Spleen (tissue), 11 donors: ENCODE data around the gene PCDHGB3. TPM values are rescaled to one million over a fixed set of nuclear protein-coding genes. Genes with fewer than 3 reads are reported as not detected.
A peak's percentile ranks its signal among the peaks of the same experiment; 100 is the strongest.
"Not testable (repeated sequence)": the region's sequence is repeated elsewhere in the genome, so short reads cannot be mapped to it uniquely, and the experiment has no call there.

Experiments
- DNase-seq: peaks from one replicate; pipeline ENCODE4 v3.0.0-alpha.2; 2020
- H3K27ac ChIP-seq, 8 donors: fragments of 200-600 bp; sonication (generic) in 7 of 8; 1 replicate in 4 of 8; 2 replicates in 4 of 8; pipeline versions ENCODE4 v1.5.0 to v1.8.0; 2016 to 2021; ENCODE audit warnings: inconsistent platforms in 4 of 8, mild to moderate bottlenecking in 4 of 8, moderate library complexity in 1 of 8
- H3K27me3 ChIP-seq, 7 donors: fragments of 200-600 bp; sonication (generic) in 6 of 7; replicated peaks in 1 of 7; 1 replicate in 4 of 7; 2 replicates in 3 of 7; pipeline versions ENCODE4 v1.5.0 to v1.8.0; 2016 to 2021; ENCODE audit warnings: inconsistent platforms in 3 of 7, mild to moderate bottlenecking in 1 of 7
- H3K36me3 ChIP-seq, 6 donors: fragments of 200-600 bp; sonication (generic) in 5 of 6; 1 replicate in 4 of 6; 2 replicates in 2 of 6; pipeline versions ENCODE4 v1.5.0 to v1.8.0; 2016 to 2021; ENCODE audit warnings: inconsistent platforms in 2 of 6
- H3K4me1 ChIP-seq, 6 donors: fragments of 200-600 bp; sonication (generic) in 5 of 6; 1 replicate in 3 of 6; 2 replicates in 3 of 6; pipeline versions ENCODE4 v1.5.0 to v1.8.0; 2016 to 2021; ENCODE audit warnings: inconsistent platforms in 3 of 6
- H3K4me3 ChIP-seq, 8 donors: fragments of 200-600 bp; sonication (generic) in 7 of 8; 1 replicate in 4 of 8; 2 replicates in 4 of 8; pipeline versions ENCODE4 v1.5.0 to v1.8.0; 2016 to 2021; ENCODE audit warnings: inconsistent platforms in 4 of 8, mild to moderate bottlenecking in 4 of 8, moderate library complexity in 2 of 8
- H3K9me3 ChIP-seq, 8 donors: fragments of 200-600 bp; sonication (generic) in 7 of 8; 1 replicate in 4 of 8; 2 replicates in 4 of 8; pipeline versions ENCODE4 v1.5.0 to v1.8.0; 2016 to 2021; ENCODE audit warnings: inconsistent platforms in 4 of 8
- POLR2A ChIP-seq, 3 donors: fragments of 450-650 bp; IDR thresholded peaks; one replicate each; pipeline ENCODE4 v1.5.1; 2017; ENCODE audit warnings: antibody characterized with exemption in 3 of 3, mild to moderate bottlenecking in 1 of 3
- POLR2AphosphoS5 ChIP-seq, 3 donors: sonication (generic); formaldehyde crosslinking; IDR thresholded peaks; one replicate each; pipeline ENCODE4 v1.5.1; 2017; ENCODE audit warnings: antibody characterized with exemption in 3 of 3
- WGBS, 5 donors: extraction: QIAGEN DNeasy Blood & Tissue Kit in 3 of 5; methylation state at CpG; one replicate each; pipeline versions ENCODE4 v1.1.5 to v1.1.7; 2013 to 2018; 5-methylcytosine and 5-hydroxymethylcytosine counted together
- intact Hi-C: fragments of 100-400 bp; cut with DNase I; formaldehyde crosslinking; loops from one replicate; pipeline ENCODE4 v1.15.0; 2023; ENCODE audit warnings: low total_unique reads
- polyA plus RNA-seq, 3 donors: library from polyadenylated mRNA; stranded (reverse); fragments of 200-250 nt; gene quantifications; one replicate each; pipeline ENCODE4 v1.2.1, GENCODE V29; 2013
- total RNA-seq, 7 donors: library from RNA; depleted of rRNA in 3 of 7; stranded (reverse); fragments of >200 nt in 3 of 7; fragmentation: NEBNext Ultra II Directional in 4 of 7; extraction: Animal tissue kit (Norgen Biotek cat#: 25700) in 4 of 7; gene quantifications; one replicate each; pipeline versions ENCODE4 v1.1.0 to v1.2.1, GENCODE V29; 2016 to 2021
- TF ChIP-seq, protein P1 (sequence below), 11 experiments: fragments of 200-600 bp in 7 of 11; fragments of 450-650 bp in 4 of 11; sonication (generic) in 4 of 11; IDR thresholded peaks in 8 of 11; conservative IDR thresholded peaks in 3 of 11; 1 replicate in 7 of 11; 2 replicates in 4 of 11; pipeline versions ENCODE4 v1.4.0 to v1.8.0; 2016 to 2021; ENCODE audit warnings: antibody characterized with exemption in 11 of 11, inconsistent platforms in 4 of 11, mild to moderate bottlenecking in 1 of 11
- donor health status: healthy with polysubstance abuse.
- donor health status: DM: no; HTN: no; CAD: no; lungs with moderate emphysema.
- donor health status: DM: no; HTN: no; CAD: no.
- donor health status: Bipolar disorder and iron deficiency.
- donor health status: healthy.
- donor health status: DM: no; HTN: no; CAD: no.
- donor health status: DM: yes; HTN: yes; CAD: no.

PCDHGB3 gene
- total and polyA plus RNA-seq, 10 donors: 0.06 to 5.0 (median 3.8) TPM

DNA sequence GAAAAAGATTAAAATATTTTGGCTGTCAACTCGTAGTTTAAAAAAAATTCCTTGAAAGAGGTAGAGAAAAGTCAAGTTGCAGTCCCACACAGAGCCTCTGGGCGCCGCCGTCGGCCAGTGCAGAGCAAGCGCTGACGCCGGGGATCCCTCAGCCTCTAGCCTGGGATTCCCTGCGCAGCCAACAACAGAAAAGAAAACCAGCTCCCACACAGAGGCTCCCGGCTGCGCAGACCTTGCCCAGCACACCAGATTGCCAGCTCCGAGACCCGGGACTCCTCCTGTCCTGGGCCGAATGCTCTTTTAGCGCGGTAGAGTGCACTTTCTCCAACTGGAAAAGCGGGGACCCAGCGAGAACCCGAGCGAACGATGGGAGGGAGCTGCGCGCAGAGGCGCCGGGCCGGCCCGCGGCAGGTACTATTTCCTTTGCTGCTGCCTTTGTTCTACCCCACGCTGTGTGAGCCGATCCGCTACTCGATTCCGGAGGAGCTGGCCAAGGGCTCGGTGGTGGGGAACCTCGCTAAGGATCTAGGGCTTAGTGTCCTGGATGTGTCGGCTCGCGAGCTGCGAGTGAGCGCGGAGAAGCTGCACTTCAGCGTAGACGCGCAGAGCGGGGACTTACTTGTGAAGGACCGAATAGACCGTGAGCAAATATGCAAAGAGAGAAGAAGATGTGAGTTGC, 47.6 kb downstream of the PCDHGB3 start, which contains the start of gene PCDHGB7:
PCDHGB7 (plus strand) TSS at position 184 of the 679 bp plus-strand sequence; CDS start at position 367, 183 bp downstream.
- peaks cover 0 to 100% (median 42%) of the 10 kb centered on the region in 7 donors for H3K27me3 ChIP-seq
- peak in 2 of 3 donors; percentile 16 to 31 for TF ChIP-seq POLR2AphosphoS5 (IDR thresholded peaks at IDR 0.05)
- TF ChIP-seq, protein P1, sequence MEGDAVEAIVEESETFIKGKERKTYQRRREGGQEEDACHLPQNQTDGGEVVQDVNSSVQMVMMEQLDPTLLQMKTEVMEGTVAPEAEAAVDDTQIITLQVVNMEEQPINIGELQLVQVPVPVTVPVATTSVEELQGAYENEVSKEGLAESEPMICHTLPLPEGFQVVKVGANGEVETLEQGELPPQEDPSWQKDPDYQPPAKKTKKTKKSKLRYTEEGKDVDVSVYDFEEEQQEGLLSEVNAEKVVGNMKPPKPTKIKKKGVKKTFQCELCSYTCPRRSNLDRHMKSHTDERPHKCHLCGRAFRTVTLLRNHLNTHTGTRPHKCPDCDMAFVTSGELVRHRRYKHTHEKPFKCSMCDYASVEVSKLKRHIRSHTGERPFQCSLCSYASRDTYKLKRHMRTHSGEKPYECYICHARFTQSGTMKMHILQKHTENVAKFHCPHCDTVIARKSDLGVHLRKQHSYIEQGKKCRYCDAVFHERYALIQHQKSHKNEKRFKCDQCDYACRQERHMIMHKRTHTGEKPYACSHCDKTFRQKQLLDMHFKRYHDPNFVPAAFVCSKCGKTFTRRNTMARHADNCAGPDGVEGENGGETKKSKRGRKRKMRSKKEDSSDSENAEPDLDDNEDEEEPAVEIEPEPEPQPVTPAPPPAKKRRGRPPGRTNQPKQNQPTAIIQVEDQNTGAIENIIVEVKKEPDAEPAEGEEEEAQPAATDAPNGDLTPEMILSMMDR (IDR thresholded peaks at IDR 0.05 in 8 of 11, conservative IDR thresholded peaks at IDR 0.05 in 3 of 11): peak in 10 of 11 experiments; percentile 24 to 65 (median 58)
- not testable (repeated sequence) for H3K36me3 ChIP-seq
- intact Hi-C loops: loop anchor here (5.0 kb wide), 1 partner anchor 145 kb away; no protein-coding TSS in a partner anchor
- peaks cover 0 to 30% (median 5%) of the 10 kb centered on the region in 6 donors for H3K4me1 ChIP-seq
- H3K9me3 ChIP-seq: peaks cover 2 to 99% (median 94%) of the 10 kb centered on the region in 8 donors
- peak within 1 kb of the TSS in 7 of 8 donors; percentile 16 to 66 (median 31) for H3K4me3 ChIP-seq
- DNase-seq: peak; percentile 87
- H3K27ac ChIP-seq: peak within 1 kb of the TSS in 3 of 8 donors; percentile 11 to 38 (median 15)
- WGBS, 5 donors: 6 to 14% (median 7%) methylated on average over 33 to 47 of the region's 47 CpGs

DNA sequence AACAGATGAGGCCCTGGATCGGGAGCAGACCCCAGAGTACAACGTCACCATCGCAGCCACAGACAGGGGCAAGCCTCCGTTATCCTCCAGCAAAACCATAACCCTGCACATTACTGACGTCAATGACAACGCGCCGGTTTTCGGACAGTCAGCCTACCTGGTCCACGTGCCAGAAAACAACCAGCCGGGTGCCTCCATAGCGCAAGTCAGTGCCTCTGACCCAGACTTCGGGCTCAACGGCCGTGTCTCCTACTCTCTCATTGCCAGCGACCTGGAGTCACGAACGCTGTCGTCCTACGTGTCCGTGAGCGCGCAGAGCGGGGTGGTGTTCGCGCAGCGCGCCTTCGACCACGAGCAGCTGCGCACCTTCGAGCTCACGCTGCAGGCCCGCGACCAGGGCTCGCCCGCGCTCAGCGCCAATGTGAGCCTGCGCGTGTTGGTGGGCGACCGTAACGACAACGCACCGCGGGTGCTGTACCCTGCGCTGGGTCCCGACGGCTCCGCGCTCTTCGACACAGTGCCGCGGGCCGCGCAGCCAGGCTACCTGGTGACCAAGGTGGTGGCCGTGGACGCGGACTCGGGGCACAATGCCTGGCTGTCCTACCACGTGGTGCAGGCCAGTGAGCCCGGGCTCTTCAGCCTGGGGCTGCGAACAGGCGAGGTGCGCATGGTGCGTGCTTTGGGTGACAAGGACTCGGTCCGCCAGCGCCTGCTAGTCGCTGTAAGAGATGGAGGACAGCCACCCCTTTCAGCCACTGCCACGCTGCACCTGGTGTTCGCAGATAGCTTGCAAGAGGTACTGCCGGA, 49.2 kb downstream of the PCDHGB3 start:
- intact Hi-C loops: loop anchor here (5.0 kb wide), 1 partner anchor 143 kb away; no protein-coding TSS in a partner anchor
- Histone ChIP-seq H3K4me3 (peak overlapping the region in 1 of 8 donors; percentile 27), H3K9me3 (peaks cover 2 to 99% (median 94%) of the 10 kb centered on the region in 8 donors), H3K27me3 (peaks cover 0 to 92% (median 47%) of the 10 kb centered on the region in 7 donors), H3K4me1 (peaks cover 0 to 18% (median 3%) of the 10 kb centered on the region in 6 donors), H3K36me3 (peaks cover 0 to 8% (median 0%) of the 10 kb centered on the region in 6 donors), H3K27ac (no peak overlapping the region)
- WGBS, 5 donors: 35 to 47% (median 39%) methylated on average over 38 to 74 of the region's 74 CpGs
- no peak for DNase-seq
- TF ChIP-seq POLR2A (IDR thresholded peaks at IDR 0.05): no peak

DNA sequence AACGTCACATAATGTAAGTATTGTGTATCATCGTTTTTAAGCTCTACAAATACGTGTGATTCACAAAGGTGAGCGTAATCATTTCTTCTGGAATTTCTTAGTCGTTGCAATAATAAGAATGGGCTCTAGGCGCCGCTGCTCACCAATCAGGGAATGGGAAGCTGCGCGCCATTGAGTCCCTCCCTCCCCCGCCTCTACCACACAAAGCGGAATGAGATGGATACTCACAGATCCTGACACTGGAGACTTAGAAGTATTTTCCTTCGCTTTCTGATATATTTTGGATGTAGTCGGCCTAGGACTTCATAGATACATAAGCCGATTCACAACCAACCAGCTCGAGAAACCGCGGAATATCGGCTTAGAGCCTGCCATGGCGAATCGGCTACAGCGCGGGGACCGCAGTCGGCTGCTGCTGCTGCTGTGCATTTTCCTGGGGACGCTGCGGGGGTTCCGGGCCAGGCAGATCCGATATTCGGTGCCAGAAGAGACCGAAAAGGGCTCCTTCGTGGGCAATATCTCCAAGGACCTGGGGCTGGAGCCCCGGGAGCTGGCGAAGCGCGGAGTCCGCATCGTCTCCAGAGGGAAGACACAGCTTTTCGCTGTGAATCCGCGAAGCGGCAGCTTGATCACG, 50.9 kb downstream of the PCDHGB3 start, which contains the start of gene PCDHGA11:
PCDHGA11 (plus strand) TSS at position 197 of the 634 bp plus-strand sequence; CDS start at position 374, 177 bp downstream.
- peak within 1 kb of the TSS in 7 of 8 donors; percentile 6 to 67 (median 34) for H3K4me3 ChIP-seq
- H3K27ac ChIP-seq: no peak within 1 kb of the TSS
- intact Hi-C loops: no loop called here
- H3K4me1 ChIP-seq: peaks cover 0 to 12% (median 3%) of the 10 kb centered on the region in 6 donors
- TF ChIP-seq, protein P1 (IDR thresholded peaks at IDR 0.05 in 8 of 11, conservative IDR thresholded peaks at IDR 0.05 in 3 of 11): peak in 8 of 11 experiments; percentile 17 to 58 (median 52)
- TF ChIP-seq POLR2AphosphoS5 (IDR thresholded peaks at IDR 0.05) (no peak), POLR2A (IDR thresholded peaks at IDR 0.05) (no peak)
- peaks cover 0 to 8% (median 0%) of the 10 kb centered on the region in 6 donors for H3K36me3 ChIP-seq
- DNase-seq: no peak
- H3K9me3 ChIP-seq: peaks cover 2 to 100% (median 96%) of the 10 kb centered on the region in 8 donors
- 8 to 10% (median 10%) methylated on average over 42 of the region's 42 CpGs for WGBS, 5 donors
- H3K27me3 ChIP-seq: peaks cover 0 to 89% (median 40%) of the 10 kb centered on the region in 7 donors

DNA sequence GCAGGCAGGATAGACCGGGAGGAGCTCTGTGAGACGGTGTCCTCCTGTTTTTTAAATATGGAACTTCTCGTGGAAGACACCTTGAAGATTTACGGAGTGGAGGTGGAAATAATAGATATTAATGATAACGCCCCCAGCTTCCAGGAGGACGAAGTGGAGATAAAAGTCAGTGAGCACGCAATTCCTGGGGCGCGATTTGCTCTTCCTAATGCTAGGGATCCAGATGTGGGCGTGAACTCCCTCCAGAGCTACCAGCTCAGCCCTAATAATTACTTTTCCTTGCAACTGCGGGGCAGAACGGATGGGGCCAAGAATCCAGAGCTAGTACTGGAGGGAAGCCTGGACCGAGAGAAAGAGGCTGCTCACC, 51.4 kb downstream of the PCDHGB3 start:
- WGBS, 5 donors: 8 to 20% (median 9%) methylated on average over 13 of the region's 13 CpGs
- no peak for DNase-seq
- Histone ChIP-seq H3K27ac (no peak overlapping the region), H3K4me1 (peaks cover 0 to 12% (median 3%) of the 10 kb centered on the region in 6 donors), H3K36me3 (peaks cover 0 to 8% (median 0%) of the 10 kb centered on the region in 6 donors), H3K4me3 (peak overlapping the region in 7 of 8 donors; percentile 6 to 67 (median 34)), H3K9me3 (peaks cover 2 to 100% (median 96%) of the 10 kb centered on the region in 8 donors), H3K27me3 (peaks cover 0 to 89% (median 39%) of the 10 kb centered on the region in 7 donors)
- TF ChIP-seq, protein P1 (IDR thresholded peaks at IDR 0.05 in 8 of 11, conservative IDR thresholded peaks at IDR 0.05 in 3 of 11): no peak
- TF ChIP-seq POLR2A (IDR thresholded peaks at IDR 0.05): no peak
- no peak for TF ChIP-seq POLR2AphosphoS5 (IDR thresholded peaks at IDR 0.05)
- intact Hi-C loops: no loop called here
